DND-41 (cell line): ENCODE data around the gene SOX30.

Experiments used
- CTCF ChIP-seq: IDR thresholded peaks from 2 replicates; pipeline ENCODE4 v1.5.1; 2012; ENCODE audit warnings: borderline replicate concordance, low read length, moderate library complexity, mild to moderate bottlenecking; ENCODE audit not compliant: poor library complexity, severe bottlenecking; ENCODE audit errors: extremely low read depth
- EZH2 ChIP-seq: IDR thresholded peaks from 3 replicates; pipeline ENCODE4 v1.6.1; 2012; ENCODE audit warnings: borderline replicate concordance, low read depth, mild to moderate bottlenecking, moderate library complexity, low read length, inconsistent platforms; ENCODE audit not compliant: severe bottlenecking

- TF ChIP-seq CTCF (no peak), EZH2 (no peak)
Measured at GRCh38 chr5:157682257-157682656, 30.0 kb upstream of the SOX30 start.
